Adrenal gland (tissue), 12 donors: ENCODE measurements around the gene PAM16. TPM values are rescaled to one million over a fixed set of nuclear protein-coding genes. Genes with fewer than 3 reads are reported as not detected.
A peak's percentile ranks its signal among the peaks of the same experiment; 100 is the strongest.

Experiments used
- DNase-seq, 7 donors: peaks; one replicate each; pipeline ENCODE4 v3.0.0-alpha.2; 2019 to 2020
- H3K27ac ChIP-seq, 5 donors: fragments of 200-600 bp; sonication (generic) in 4 of 5; 1 replicate in 3 of 5; 2 replicates in 2 of 5; pipeline versions ENCODE4 v1.5.1 to v1.8.0; 2016 to 2020; ENCODE audit warnings: mild to moderate bottlenecking in 1 of 5
- H3K27me3 ChIP-seq: fragments of 200-600 bp; 2 replicates; pipeline ENCODE4 v1.8.0; 2021
- H3K36me3 ChIP-seq, 2 donors: fragments of 200-600 bp; replicated peaks in 1 of 2; 1 replicate in 1 of 2; 2 replicates in 1 of 2; pipeline versions ENCODE4 v1.5.1 to v1.8.0; 2018 to 2022
- H3K4me1 ChIP-seq, 2 donors: fragments of 200-600 bp; replicated peaks in 1 of 2; 1 replicate in 1 of 2; 2 replicates in 1 of 2; pipeline versions ENCODE4 v1.5.1 to v1.8.0; 2018 to 2021
- H3K4me3 ChIP-seq, 4 donors: fragments of 200-600 bp; sonication (generic) in 3 of 4; one replicate each; pipeline ENCODE4 v1.5.1; 2016 to 2018
- H3K9me3 ChIP-seq, 3 donors: fragments of 200-600 bp; sonication (generic) in 1 of 3; replicated peaks in 1 of 3; 1 replicate in 2 of 3; 2 replicates in 1 of 3; pipeline versions ENCODE4 v1.5.1 to v1.8.0; 2016 to 2021
- POLR2A ChIP-seq, 2 donors: fragments of 450-650 bp; IDR thresholded peaks; one replicate each; pipeline ENCODE4 v1.6.1; 2017; ENCODE audit warnings: antibody characterized with exemption in 2 of 2, mild to moderate bottlenecking in 2 of 2, moderate library complexity in 1 of 2
- WGBS, 4 donors: extraction: QIAGEN DNeasy Blood & Tissue Kit in 2 of 4; methylation state at CpG; one replicate each; pipeline versions ENCODE4 v1.1.5 to v1.1.7; 2013 to 2017; 5-methylcytosine and 5-hydroxymethylcytosine counted together
- intact Hi-C, 2 donors: fragments of 100-400 bp; cut with DNase I; formaldehyde crosslinking; loops; one replicate each; pipeline versions ENCODE4 v1.14.1 to v1.15.0; 2022 to 2023
- polyA plus RNA-seq, 3 donors: library from polyadenylated mRNA; stranded (reverse); fragments of 200-250 nt in 2 of 3; fragments of 350-450 nt in 1 of 3; fragmentation: Illumina TruSeq in 1 of 3; extraction: RNeasy Lipid Tissue Mini Kit (QIAGEN cat#74804) in 1 of 3; gene quantifications; one replicate each; pipeline ENCODE4 v1.2.3, GENCODE V29; 2013 to 2014
- total RNA-seq, 9 donors: library from RNA; depleted of rRNA in 4 of 9; stranded (reverse); fragments of >200 nt in 4 of 9; fragments of 120-200 nt in 1 of 9; fragmentation: NEBNext Ultra II Directional in 1 of 9; extraction: Animal tissue kit (Norgen Biotek cat#: 25700) in 1 of 9; gene quantifications; one replicate each; pipeline versions ENCODE4 v1.1.0 to v1.2.4, GENCODE V29; 2013 to 2023
- TF ChIP-seq, protein P1 (sequence below), 6 experiments: fragments of 450-650 bp in 4 of 6; fragments of 200-600 bp in 2 of 6; sonication (generic) in 1 of 6; IDR thresholded peaks; 1 replicate in 5 of 6; 2 replicates in 1 of 6; pipeline versions ENCODE4 v1.5.1 to v1.8.0; 2016 to 2021; ENCODE audit warnings: antibody characterized with exemption in 6 of 6, mild to moderate bottlenecking in 2 of 6, moderate library complexity in 1 of 6
- donor health status: healthy with polysubstance abuse.
- donor health status: Bipolar disorder and iron deficiency.
- donor health status: DM: yes; HTN: yes; CAD: no.
- donor health status: DM: no; HTN: no; CAD: no.
- donor health status: DM: no; HTN: no; CAD: no.
- donor health status: DM: yes; HTN: yes; CAD: no.

The PAM16 gene
- total and polyA plus RNA-seq, 12 donors: 25.0 to 310 (median 55.3) TPM

DNA sequence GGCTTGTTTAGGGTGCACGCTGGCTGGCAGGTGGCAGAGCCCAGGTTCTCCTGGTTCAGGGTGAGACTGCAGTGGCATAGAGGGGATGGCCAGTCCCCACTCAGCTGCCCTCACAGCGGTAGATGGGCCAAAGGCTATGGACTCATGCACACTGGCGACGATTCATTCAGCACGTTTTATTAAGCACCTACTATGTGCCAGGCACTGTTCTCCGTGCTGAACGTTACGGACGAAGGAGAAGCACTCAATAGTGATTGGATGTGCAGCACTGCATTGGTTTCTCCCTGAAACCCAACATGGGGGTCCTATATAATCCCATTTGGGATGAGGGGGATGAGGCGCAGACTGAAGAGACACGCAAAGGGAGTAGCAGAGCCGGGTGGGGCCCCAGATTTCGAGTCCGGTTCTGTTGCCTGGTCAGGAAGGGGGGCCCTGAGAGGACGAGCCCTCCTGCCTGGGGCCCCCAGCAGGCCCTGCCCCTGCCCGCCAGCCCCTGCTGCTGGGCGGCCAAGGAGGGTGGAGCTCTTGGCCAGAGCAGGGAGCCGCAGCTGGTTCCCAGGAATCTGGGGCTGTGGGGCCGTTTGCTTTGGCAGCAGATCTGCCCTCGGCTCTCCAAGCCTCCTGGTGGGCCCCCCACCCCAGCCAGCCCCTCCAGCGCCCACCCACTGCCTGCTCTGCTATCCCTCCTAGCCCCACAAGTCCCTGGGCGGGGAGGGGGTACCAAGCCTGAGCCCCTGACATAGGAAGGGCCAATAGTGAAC, 26.4 kb downstream of the PAM16 start:
- peaks cover 76 to 88% of the 10 kb centered on the region in 2 donors for H3K4me1 ChIP-seq
- peak overlapping the region; percentile 54 to 97 (median 89) for H3K27ac ChIP-seq
- H3K36me3 ChIP-seq: no peaks in the 10 kb centered on the region
- no peaks in the 10 kb centered on the region for H3K9me3 ChIP-seq
- no peak for DNase-seq
- no peak for TF ChIP-seq POLR2A (IDR thresholded peaks at IDR 0.05)
- TF ChIP-seq, protein P1, sequence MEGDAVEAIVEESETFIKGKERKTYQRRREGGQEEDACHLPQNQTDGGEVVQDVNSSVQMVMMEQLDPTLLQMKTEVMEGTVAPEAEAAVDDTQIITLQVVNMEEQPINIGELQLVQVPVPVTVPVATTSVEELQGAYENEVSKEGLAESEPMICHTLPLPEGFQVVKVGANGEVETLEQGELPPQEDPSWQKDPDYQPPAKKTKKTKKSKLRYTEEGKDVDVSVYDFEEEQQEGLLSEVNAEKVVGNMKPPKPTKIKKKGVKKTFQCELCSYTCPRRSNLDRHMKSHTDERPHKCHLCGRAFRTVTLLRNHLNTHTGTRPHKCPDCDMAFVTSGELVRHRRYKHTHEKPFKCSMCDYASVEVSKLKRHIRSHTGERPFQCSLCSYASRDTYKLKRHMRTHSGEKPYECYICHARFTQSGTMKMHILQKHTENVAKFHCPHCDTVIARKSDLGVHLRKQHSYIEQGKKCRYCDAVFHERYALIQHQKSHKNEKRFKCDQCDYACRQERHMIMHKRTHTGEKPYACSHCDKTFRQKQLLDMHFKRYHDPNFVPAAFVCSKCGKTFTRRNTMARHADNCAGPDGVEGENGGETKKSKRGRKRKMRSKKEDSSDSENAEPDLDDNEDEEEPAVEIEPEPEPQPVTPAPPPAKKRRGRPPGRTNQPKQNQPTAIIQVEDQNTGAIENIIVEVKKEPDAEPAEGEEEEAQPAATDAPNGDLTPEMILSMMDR (IDR thresholded peaks at IDR 0.05): no peak
- no peak overlapping the region for H3K4me3 ChIP-seq
- intact Hi-C loops: loop anchor here in 1 of 2 donors (5.0 kb wide), 1 partner anchor 47 kb away; no protein-coding TSS in a partner anchor
- 65 to 76% (median 75%) methylated on average over 16 to 22 of the region's 22 CpGs for WGBS, 4 donors
- H3K27me3 ChIP-seq: no peaks in the 10 kb centered on the region

DNA sequence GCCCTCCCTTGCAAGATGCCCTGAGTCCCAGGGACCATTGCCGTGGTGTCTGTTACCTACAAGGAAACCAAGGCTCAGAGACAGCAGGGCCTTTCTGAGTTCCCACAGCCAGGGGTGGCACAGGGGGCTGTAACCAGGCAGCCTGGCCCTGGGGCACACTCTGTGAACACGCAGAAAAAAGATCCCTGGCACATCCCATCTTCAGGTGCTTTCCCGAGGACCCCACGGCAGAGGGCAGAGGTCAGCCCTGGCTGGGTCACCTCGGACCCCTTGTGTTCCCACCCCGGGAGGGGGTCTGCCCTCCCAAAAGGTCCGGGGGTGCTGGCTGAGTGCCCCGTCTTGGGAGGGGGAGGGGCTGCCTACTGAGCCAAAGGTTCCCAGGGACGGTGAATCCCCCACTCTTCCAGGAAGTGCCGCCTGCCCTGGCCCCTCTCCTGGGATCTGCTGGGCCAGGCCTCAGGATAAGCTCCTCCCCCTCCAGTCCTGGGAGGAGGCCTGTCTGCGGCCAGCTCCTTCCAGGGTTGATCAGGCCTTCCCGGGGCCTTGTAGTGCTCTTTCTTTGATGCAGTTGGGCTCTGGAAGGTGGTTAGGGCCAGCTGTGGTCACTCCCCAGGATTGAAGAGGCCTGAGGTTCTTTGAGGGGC, 27.2 kb downstream of the PAM16 start:
- DNase-seq: peak; percentile 63 to 82 (median 77)
- no peaks in the 10 kb centered on the region for H3K9me3 ChIP-seq
- H3K27me3 ChIP-seq: no peaks in the 10 kb centered on the region

DNA sequence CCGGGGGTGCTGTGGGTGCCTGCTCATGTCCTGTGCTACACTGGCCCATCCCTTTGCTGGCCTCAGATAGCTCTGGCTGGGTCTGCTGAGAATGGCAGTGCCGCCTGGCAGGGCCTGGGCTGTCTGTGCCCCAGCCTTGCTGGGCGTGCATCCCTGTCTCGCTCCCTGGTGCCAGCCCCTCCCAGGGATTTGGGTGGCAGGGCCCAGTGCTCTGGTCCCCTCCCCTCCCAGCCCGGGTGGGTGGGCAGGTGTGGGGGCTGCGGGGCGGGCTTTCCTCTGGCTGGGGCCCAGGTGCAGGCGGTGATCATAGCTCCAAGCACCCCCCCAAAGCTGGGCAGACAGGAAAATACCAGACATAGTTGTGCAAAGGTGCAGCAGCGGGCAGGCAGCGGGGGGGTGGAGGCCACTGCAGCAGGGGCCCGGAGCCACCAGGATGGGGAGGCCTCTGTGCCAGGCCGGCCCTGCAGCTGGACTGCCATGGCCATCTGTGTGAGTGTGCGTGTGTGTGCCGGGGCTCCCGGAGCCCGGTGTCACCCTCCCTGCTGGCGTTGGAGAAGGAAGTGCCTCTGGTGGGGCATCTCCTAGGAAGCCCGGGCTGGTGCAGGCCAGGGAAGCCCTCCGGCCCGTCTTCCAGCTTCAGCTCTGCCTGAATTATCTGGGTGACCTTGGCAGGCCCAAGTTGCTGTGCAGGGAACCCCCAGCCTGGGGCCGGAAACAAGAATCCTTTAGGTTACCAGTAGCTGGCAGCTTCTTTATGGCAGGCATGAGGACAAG, 27.9 kb downstream of the PAM16 start:
- no peaks in the 10 kb centered on the region for H3K9me3 ChIP-seq
- no peaks in the 10 kb centered on the region for H3K36me3 ChIP-seq
- H3K27me3 ChIP-seq: no peaks in the 10 kb centered on the region
- WGBS, 4 donors: 39 to 68% (median 44%) methylated on average over 2 to 21 of the region's 21 CpGs
- H3K4me1 ChIP-seq: peaks cover 79 to 88% of the 10 kb centered on the region in 2 donors
- intact Hi-C loops: no loop called here
- TF ChIP-seq POLR2A (IDR thresholded peaks at IDR 0.05): no peak
- TF ChIP-seq, protein P1 (IDR thresholded peaks at IDR 0.05): no peak
- H3K4me3 ChIP-seq: peak overlapping the region in 1 of 4 donors; percentile 23
- DNase-seq: peak in 6 of 7 donors; percentile 68 to 80 (median 75)
- peak overlapping the region; percentile 54 to 97 (median 89) for H3K27ac ChIP-seq

More for the DNA sequence above, 27.2 kb downstream of the PAM16 start:
- TF ChIP-seq, protein P1 (IDR thresholded peaks at IDR 0.05): no peak
- TF ChIP-seq POLR2A (IDR thresholded peaks at IDR 0.05): no peak
- H3K4me3 ChIP-seq: peak overlapping the region in 1 of 4 donors; percentile 23
- H3K27ac ChIP-seq: peak overlapping the region; percentile 54 to 97 (median 89)
- WGBS, 4 donors: 12 to 60% (median 22%) methylated on average over 1 to 12 of the region's 12 CpGs
- intact Hi-C loops: no loop called here
- H3K36me3 ChIP-seq: no peaks in the 10 kb centered on the region
- peaks cover 79 to 88% of the 10 kb centered on the region in 2 donors for H3K4me1 ChIP-seq
